Adrenal gland (tissue), 5 donors: Measurements from ENCODE around the gene CAPSL.

ENCODE experiments used
- CTCF ChIP-seq, 6 experiments: fragments of 450-650 bp in 4 of 6; fragments of 200-600 bp in 2 of 6; sonication (generic) in 1 of 6; IDR thresholded peaks; 1 replicate in 5 of 6; 2 replicates in 1 of 6; pipeline versions ENCODE4 v1.5.1 to v1.8.0; 2016 to 2021; ENCODE audit warnings: antibody characterized with exemption in 6 of 6, mild to moderate bottlenecking in 2 of 6, moderate library complexity in 1 of 6
- POLR2A ChIP-seq, 2 donors: fragments of 450-650 bp; IDR thresholded peaks; one replicate each; pipeline ENCODE4 v1.6.1; 2017; ENCODE audit warnings: antibody characterized with exemption in 2 of 2, mild to moderate bottlenecking in 2 of 2, moderate library complexity in 1 of 2
- donor health status: DM: no; HTN: no; CAD: no.

GRCh38 chr5:35971186-35971877 lies 32.9 kb upstream of the CAPSL start:
- TF ChIP-seq CTCF (IDR thresholded peaks at IDR 0.05) (no peak), POLR2A (IDR thresholded peaks at IDR 0.05) (no peak)
